K562 (cell line): ENCODE data around the gene NDUFB7. TPM values are rescaled to one million over a fixed set of nuclear protein-coding genes. Genes with fewer than 3 reads are reported as not detected.

Source experiments
- ATAC-seq: fragments of 200-7000 bp; cut with Tn5 transposase; 3 replicates; pipeline ENCODE4 v1.9.1; 2020; ENCODE audit warnings: moderate library complexity
- BruUV-seq: library from RNA; stranded (reverse); fragments of 400-500 nt; replicated peaks from 2 replicates; lab custom pipeline; 2021; lab: Mats Ljungman, UMichigan
- CTCF ChIA-PET: fragments of 300-600 bp; formaldehyde crosslinking; extraction: SDS; loops from one replicate; lab custom pipeline; 2021; ENCODE audit warnings: low intra/inter-chr PET ratio; lab: Yijun Ruan, JAX
- POLR2A ChIA-PET: fragments of 300-600, 350-650 bp; sonication (Branson Sonifier 250); formaldehyde crosslinking; extraction: SDS; loops from one replicate; lab custom pipeline; 2021; ENCODE audit warnings: antibody characterized with exemption, inconsistent platforms; lab: Yijun Ruan, JAX
- DNase-seq, 4 experiments: peaks; one replicate each; pipeline versions ENCODE4 v3.0.0 to v3.0.0-alpha.2; 2011 to 2018; ENCODE audit warnings: low spot score in 3 of 4, mixed read lengths in 3 of 4; ENCODE audit errors: extremely low read depth in 1 of 4
- FAIRE-seq: peaks from 2 replicates; lab custom pipeline; 2011; peaks lifted over from hg19 to GRCh38; lab: Jason Lieb, UNC
- H2AFZ ChIP-seq: 2 replicates; pipeline ENCODE4 v1.6.0; 2011; ENCODE audit warnings: low read depth, low read length, control low read depth, inconsistent platforms
- H3K27ac ChIP-seq: fragments of 200-600 bp; 3 replicates; pipeline ENCODE4 v1.8.0; 2011; ENCODE audit warnings: low read depth, mild to moderate bottlenecking, control low read depth, inconsistent platforms, low read length, moderate library complexity, mixed read lengths; ENCODE audit errors: extremely low read depth
- H3K27me3 ChIP-seq, 2 experiments: fragments of 300-600 bp in 1 of 2; 2 replicates in 1 of 2; 3 replicates in 1 of 2; pipeline versions ENCODE4 v1.6.0 to v1.8.0; 2011; ENCODE audit warnings: inconsistent platforms in 2 of 2, low read length in 2 of 2, mild to moderate bottlenecking in 1 of 2, mixed read lengths in 1 of 2, moderate library complexity in 1 of 2; ENCODE audit not compliant: control insufficient read depth in 2 of 2, insufficient read depth in 2 of 2
- H3K36me3 ChIP-seq: fragments of 300-600 bp; 3 replicates; pipeline ENCODE4 v1.8.0; 2011; ENCODE audit warnings: mild to moderate bottlenecking, low read length, inconsistent platforms; ENCODE audit not compliant: control insufficient read depth, insufficient read depth
- H3K4me1 ChIP-seq, 2 experiments: fragments of 200-600 bp in 1 of 2; replicated peaks in 1 of 2; 2 replicates in 1 of 2; 3 replicates in 1 of 2; pipeline versions ENCODE4 v1.5.1 to v1.8.0; 2011; ENCODE audit warnings: inconsistent platforms in 2 of 2, low read length in 2 of 2, mild to moderate bottlenecking in 1 of 2, mixed read lengths in 1 of 2, moderate library complexity in 1 of 2; ENCODE audit not compliant: control insufficient read depth in 2 of 2, insufficient read depth in 2 of 2
- H3K4me2 ChIP-seq: 2 replicates; pipeline ENCODE4 v1.6.1; 2011; ENCODE audit warnings: low read length, control low read depth, inconsistent platforms, mixed read lengths; ENCODE audit not compliant: insufficient read depth
- H3K4me3 ChIP-seq: fragments of 200-600 bp; sonication (generic), shearing (Covaris generic); 2 replicates; pipeline ENCODE4 v1.5.1; 2016; ENCODE audit warnings: control low read depth, inconsistent platforms
- H3K79me2 ChIP-seq: fragments of 200-600 bp; 3 replicates; pipeline ENCODE4 v1.8.0; 2011; ENCODE audit warnings: low read length, inconsistent platforms; ENCODE audit not compliant: control insufficient read depth, insufficient read depth
- H3K9ac ChIP-seq, 2 experiments: 2 replicates each; pipeline versions ENCODE4 v1.6.0 to v1.6.1; 2011; ENCODE audit warnings: low read depth in 2 of 2, low read length in 2 of 2, control low read depth in 1 of 2, inconsistent platforms in 1 of 2, mild to moderate bottlenecking in 1 of 2, mixed read lengths in 1 of 2; ENCODE audit not compliant: insufficient read depth in 1 of 2
- H3K9me1 ChIP-seq: one replicate; pipeline ENCODE4 v1.6.0; 2011; ENCODE audit warnings: inconsistent platforms, mild to moderate bottlenecking, low read length, moderate library complexity; ENCODE audit not compliant: control insufficient read depth, insufficient read depth
- H3K9me3 ChIP-seq: replicated peaks from 2 replicates; pipeline ENCODE4 v1.5.1; 2011; ENCODE audit warnings: low read depth, low read length, inconsistent platforms; ENCODE audit not compliant: control insufficient read depth, insufficient read depth
- H4K20me1 ChIP-seq: replicated peaks from 2 replicates; pipeline ENCODE4 v1.6.1; 2011; ENCODE audit warnings: low read length, inconsistent platforms, mixed read lengths; ENCODE audit not compliant: control insufficient read depth, insufficient read depth
- CSDE1 ChIP-seq, 2 experiments: fragments of 450-650 bp; IDR thresholded peaks; 2 replicates each; pipeline ENCODE4 v1.6.1; 2016; ENCODE audit warnings: mild to moderate bottlenecking in 1 of 2
- CTBP1 ChIP-seq: fragments of 450-650 bp; IDR thresholded peaks from 2 replicates; pipeline ENCODE4 v1.6.1; 2016; ENCODE audit warnings: borderline replicate concordance
- ELF2 ChIP-seq: fragments of 250-450 bp; sonication (Bioruptor Pico); IDR thresholded peaks from 2 replicates; pipeline ENCODE4 v1.5.0; 2021; ENCODE audit warnings: mild to moderate bottlenecking
- GTF2E2 ChIP-seq: fragments of 200-800 bp; sonication (Bioruptor generic); IDR thresholded peaks from 2 replicates; pipeline ENCODE4 v1.6.1; 2016; ENCODE audit warnings: missing genetic modification characterization, missing compliant biosample characterization
- HNRNPLL ChIP-seq: fragments of 200-400 bp; formaldehyde crosslinking; IDR thresholded peaks from 2 replicates; pipeline ENCODE4 v1.6.1; 2017; ENCODE audit warnings: low read length, low read depth, mild to moderate bottlenecking; ENCODE audit not compliant: poor library complexity, severe bottlenecking
- MTA1 ChIP-seq: fragments of 450-650 bp; IDR thresholded peaks from 2 replicates; pipeline ENCODE4 v1.6.1; 2017; ENCODE audit warnings: borderline replicate concordance
- MXI1 ChIP-seq: IDR thresholded peaks from 2 replicates; pipeline ENCODE4 v1.6.1; 2011; ENCODE audit warnings: low read depth, mild to moderate bottlenecking, improper control_type of control experiment, low read length
- SMARCA5 ChIP-seq: fragments of 450-650 bp; IDR thresholded peaks from 2 replicates; pipeline ENCODE4 v1.6.1; 2016
- SREBF1 ChIP-seq: fragments of 150-350 bp; IDR thresholded peaks from 2 replicates; pipeline ENCODE4 v1.6.1; 2014; ENCODE audit warnings: antibody characterized with exemption, low read depth, low read length, borderline replicate concordance
- TEAD2 ChIP-seq: fragments of 450-650 bp; IDR thresholded peaks from 2 replicates; pipeline ENCODE4 v1.6.1; 2016; ENCODE audit warnings: missing genetic modification characterization, control low read depth, missing compliant biosample characterization
- THRAP3 ChIP-seq: fragments of 450-650 bp; IDR thresholded peaks from 2 replicates; pipeline ENCODE4 v1.6.1; 2016; ENCODE audit warnings: mild to moderate bottlenecking, inconsistent platforms, borderline replicate concordance
- WGBS: fragments of 100-300 bp; shearing (Covaris generic); methylation state at CpG from one replicate; pipeline ENCODE4 v1.1.6; 2016; ENCODE audit warnings: low coverage, mixed read lengths; ENCODE audit not compliant: insufficient coverage; ENCODE audit errors: missing lambda C conversion rate; 5-methylcytosine and 5-hydroxymethylcytosine counted together
- in situ Hi-C: fragments of 300-500 bp; cut with MboI; formaldehyde crosslinking; loops from 4 replicates; pipeline ENCODE4 v1.15.0; 2018; ENCODE audit warnings: inconsistent platforms, mixed read lengths
- intact Hi-C: fragments of 100-400 bp; cut with micrococcal nuclease; formaldehyde crosslinking; loops from 2 replicates; pipeline ENCODE4 v1.14.2; 2022
- polyA plus RNA-seq, 8 experiments: library from polyadenylated mRNA; depleted of rRNA in 4 of 8; stranded (reverse) in 5 of 8; unstranded in 3 of 8; fragments of >200 nt; fragmentation: Nextera tagmentation in 2 of 8; fragmentation: Illumina TruSeq in 1 of 8; extraction: Ambion mirVana in 2 of 8; extraction: Trizol in 1 of 8; gene quantifications; 2 replicates each; pipeline versions ENCODE4 v1.2.1 to v1.2.3, GENCODE V29; 2011 to 2014; ENCODE audit warnings: inconsistent platforms in 1 of 8, missing spikeins in 1 of 8
- total RNA-seq, 7 experiments: library from RNA; depleted of rRNA in 6 of 7; stranded (reverse); fragments of >200 nt in 6 of 7; fragmentation: Illumina TruSeq in 2 of 7; extraction: Trizol in 2 of 7; gene quantifications; 2 replicates each; pipeline versions ENCODE4 v1.2.1 to v1.2.3, GENCODE V29; 2011 to 2021; ENCODE audit warnings: low replicate concordance in 1 of 7
- TF ChIP-seq, protein P1 (sequence below): fragments of 200-800 bp; sonication (Bioruptor generic); IDR thresholded peaks from 2 replicates; pipeline ENCODE4 v1.6.1; 2017; ENCODE audit warnings: missing genetic modification characterization, missing compliant biosample characterization
- TF ChIP-seq, protein P2 (sequence below): sonication (generic); formaldehyde crosslinking; IDR thresholded peaks from 2 replicates; pipeline ENCODE4 v1.8.1; 2022; ENCODE audit warnings: missing genetic modification reagents
- TF ChIP-seq, protein P3 (sequence below): sonication (generic); formaldehyde crosslinking; IDR thresholded peaks from 2 replicates; pipeline ENCODE4 v1.9.0; 2022; ENCODE audit warnings: mild to moderate bottlenecking, missing genetic modification reagents
- TF ChIP-seq, protein P4 (sequence below), 2 experiments: fragments of 450-650 bp; IDR thresholded peaks; 2 replicates each; pipeline ENCODE4 v1.6.1; 2016
- TF ChIP-seq, protein P5 (sequence below): fragments of 450-650 bp; IDR thresholded peaks from 2 replicates; pipeline ENCODE4 v1.6.1; 2014; ENCODE audit warnings: low read depth, mild to moderate bottlenecking, moderate library complexity, borderline replicate concordance

NDUFB7 gene
- total and polyA plus RNA-seq, 9 of the 15 experiments (the other 6 are each of a cell fraction or from before 2014, with no cell fraction given) = 14.9 to 842 (median 137) TPM

DNA sequence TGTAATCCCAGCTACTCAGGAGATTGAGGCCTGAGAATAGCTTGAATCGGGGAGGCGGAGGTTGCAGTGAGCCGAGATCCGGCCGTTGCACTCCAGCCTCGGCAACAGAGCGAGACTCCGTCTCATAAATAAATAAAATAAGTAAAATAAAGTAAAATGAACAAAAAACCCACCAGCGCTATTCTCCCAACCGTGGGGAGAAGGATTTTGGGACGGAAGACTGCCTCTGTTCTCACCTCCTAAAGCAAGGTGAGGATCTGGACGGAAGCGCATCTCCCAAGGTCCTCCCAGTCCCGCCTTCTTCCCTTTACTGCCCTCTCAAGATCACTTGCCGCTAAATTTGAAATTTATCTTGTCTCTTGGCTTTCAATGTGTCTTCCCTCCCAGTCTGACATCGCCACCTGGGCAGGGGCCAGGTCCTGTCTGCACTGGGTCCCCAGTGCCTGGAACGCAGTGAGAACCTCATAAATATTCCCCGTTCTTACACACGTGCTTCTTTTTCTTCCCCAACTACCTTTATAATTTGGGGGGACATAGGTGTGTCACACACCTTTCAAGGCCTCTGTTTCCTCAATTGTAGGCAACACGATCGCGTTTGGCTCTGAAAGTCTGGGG lies 52.5 kb downstream of the NDUFB7 start:
- Histone ChIP-seq H4K20me1 (peaks cover 26% of the 10 kb centered on the region), H3K27ac (peak overlapping the region; percentile 85), H3K36me3 (peaks cover 34% of the 10 kb centered on the region), H3K4me2 (no peak overlapping the region; the same call in 1 of the 2 replicates), H3K27me3 (no peaks in the 10 kb centered on the region), H2AFZ (peak overlapping the region; percentile 69), H3K79me2 (peaks cover 42% of the 10 kb centered on the region), H3K4me3 (peak overlapping the region; percentile 35), H3K9ac (peak overlapping the region; percentile 65 to 89; a peak in 3 of 4 replicates), H3K9me3 (no peaks in the 10 kb centered on the region), H3K4me1 (peaks cover 43 to 46% of the 10 kb centered on the region in 2 experiments), H3K9me1 (no peaks in the 10 kb centered on the region)
- no peak for ATAC-seq
- in situ Hi-C loops = no loop called here
- FAIRE-seq = no peak
- WGBS = 75% methylated on average over 22 of the region's 22 CpGs
- ChIA-PET CTCF (interaction anchor here (0.7 kb wide), 1 partner anchor 18 kb away, joined by 7 read pairs; no protein-coding TSS in a partner anchor), POLR2A (interaction anchor here (1.2 to 6.3 kb wide), 4 partner anchors 10 to 53 kb away, joined by 3 to 70 read pairs (median 4); partner anchors contain the start of gene NDUFB7)
- intact Hi-C loops = loop anchor here (5.0 kb wide), 1 partner anchor 33 kb away; no protein-coding TSS in a partner anchor
- no TSS peak for BruUV-seq
- DNase-seq = no peak
- TF ChIP-seq MXI1 (no peak), ELF2 (CRISPR knock-in tag) (0 out of 2 replicates have a peak, but pooled peaks have one; percentile 8), GTF2E2 (tag) (0 out of 2 replicates have a peak, but pooled peaks have one; percentile 2), HNRNPLL (no peak), CTBP1 (0 out of 2 replicates have a peak, but pooled peaks have one; percentile 14), SMARCA5 (no peak), MTA1 (no peak), CSDE1 (IDR thresholded peaks at IDR 0.05) (0 out of 4 replicates have a peak, but pooled peaks of 1 of the 2 experiments have one; percentile 23), TEAD2 (tag) (no peak), SREBF1 (no peak), THRAP3 (0 out of 2 replicates have a peak, but pooled peaks have one; percentile 69)
- TF ChIP-seq, protein P1, sequence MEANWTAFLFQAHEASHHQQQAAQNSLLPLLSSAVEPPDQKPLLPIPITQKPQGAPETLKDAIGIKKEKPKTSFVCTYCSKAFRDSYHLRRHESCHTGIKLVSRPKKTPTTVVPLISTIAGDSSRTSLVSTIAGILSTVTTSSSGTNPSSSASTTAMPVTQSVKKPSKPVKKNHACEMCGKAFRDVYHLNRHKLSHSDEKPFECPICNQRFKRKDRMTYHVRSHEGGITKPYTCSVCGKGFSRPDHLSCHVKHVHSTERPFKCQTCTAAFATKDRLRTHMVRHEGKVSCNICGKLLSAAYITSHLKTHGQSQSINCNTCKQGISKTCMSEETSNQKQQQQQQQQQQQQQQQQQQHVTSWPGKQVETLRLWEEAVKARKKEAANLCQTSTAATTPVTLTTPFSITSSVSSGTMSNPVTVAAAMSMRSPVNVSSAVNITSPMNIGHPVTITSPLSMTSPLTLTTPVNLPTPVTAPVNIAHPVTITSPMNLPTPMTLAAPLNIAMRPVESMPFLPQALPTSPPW (CRISPR knock-in tag) = no peak
- TF ChIP-seq, protein P2, sequence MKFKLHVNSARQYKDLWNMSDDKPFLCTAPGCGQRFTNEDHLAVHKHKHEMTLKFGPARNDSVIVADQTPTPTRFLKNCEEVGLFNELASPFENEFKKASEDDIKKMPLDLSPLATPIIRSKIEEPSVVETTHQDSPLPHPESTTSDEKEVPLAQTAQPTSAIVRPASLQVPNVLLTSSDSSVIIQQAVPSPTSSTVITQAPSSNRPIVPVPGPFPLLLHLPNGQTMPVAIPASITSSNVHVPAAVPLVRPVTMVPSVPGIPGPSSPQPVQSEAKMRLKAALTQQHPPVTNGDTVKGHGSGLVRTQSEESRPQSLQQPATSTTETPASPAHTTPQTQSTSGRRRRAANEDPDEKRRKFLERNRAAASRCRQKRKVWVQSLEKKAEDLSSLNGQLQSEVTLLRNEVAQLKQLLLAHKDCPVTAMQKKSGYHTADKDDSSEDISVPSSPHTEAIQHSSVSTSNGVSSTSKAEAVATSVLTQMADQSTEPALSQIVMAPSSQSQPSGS (CRISPR knock-in tag) = no peak
- TF ChIP-seq, protein P3, sequence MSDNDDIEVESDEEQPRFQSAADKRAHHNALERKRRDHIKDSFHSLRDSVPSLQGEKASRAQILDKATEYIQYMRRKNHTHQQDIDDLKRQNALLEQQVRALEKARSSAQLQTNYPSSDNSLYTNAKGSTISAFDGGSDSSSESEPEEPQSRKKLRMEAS = no peak
- TF ChIP-seq, protein P4, sequence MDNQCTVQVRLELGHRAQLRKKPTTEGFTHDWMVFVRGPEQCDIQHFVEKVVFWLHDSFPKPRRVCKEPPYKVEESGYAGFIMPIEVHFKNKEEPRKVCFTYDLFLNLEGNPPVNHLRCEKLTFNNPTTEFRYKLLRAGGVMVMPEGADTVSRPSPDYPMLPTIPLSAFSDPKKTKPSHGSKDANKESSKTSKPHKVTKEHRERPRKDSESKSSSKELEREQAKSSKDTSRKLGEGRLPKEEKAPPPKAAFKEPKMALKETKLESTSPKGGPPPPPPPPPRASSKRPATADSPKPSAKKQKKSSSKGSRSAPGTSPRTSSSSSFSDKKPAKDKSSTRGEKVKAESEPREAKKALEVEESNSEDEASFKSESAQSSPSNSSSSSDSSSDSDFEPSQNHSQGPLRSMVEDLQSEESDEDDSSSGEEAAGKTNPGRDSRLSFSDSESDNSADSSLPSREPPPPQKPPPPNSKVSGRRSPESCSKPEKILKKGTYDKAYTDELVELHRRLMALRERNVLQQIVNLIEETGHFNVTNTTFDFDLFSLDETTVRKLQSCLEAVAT (IDR thresholded peaks at IDR 0.05) = peak in 1 of 2 experiments; percentile 84; a peak in 2 of 4 replicates
- TF ChIP-seq, protein P5, sequence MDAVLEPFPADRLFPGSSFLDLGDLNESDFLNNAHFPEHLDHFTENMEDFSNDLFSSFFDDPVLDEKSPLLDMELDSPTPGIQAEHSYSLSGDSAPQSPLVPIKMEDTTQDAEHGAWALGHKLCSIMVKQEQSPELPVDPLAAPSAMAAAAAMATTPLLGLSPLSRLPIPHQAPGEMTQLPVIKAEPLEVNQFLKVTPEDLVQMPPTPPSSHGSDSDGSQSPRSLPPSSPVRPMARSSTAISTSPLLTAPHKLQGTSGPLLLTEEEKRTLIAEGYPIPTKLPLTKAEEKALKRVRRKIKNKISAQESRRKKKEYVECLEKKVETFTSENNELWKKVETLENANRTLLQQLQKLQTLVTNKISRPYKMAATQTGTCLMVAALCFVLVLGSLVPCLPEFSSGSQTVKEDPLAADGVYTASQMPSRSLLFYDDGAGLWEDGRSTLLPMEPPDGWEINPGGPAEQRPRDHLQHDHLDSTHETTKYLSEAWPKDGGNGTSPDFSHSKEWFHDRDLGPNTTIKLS = no peak
